ENCODE data around the gene SH2D3C.
"Not testable (repeated sequence)": the region's sequence is repeated elsewhere in the genome, so short reads cannot be mapped to it uniquely, and the experiment has no call there.

SH2D3C gene

GRCh38 chr9:127763918-127764384, 14.5 kb downstream of the SH2D3C start:
- DNase-seq (ENCODE audit: low spot score) = no peak

GRCh38 chr9:127762111-127762676, 16.3 kb downstream of the SH2D3C start:
- no peak for DNase-seq (ENCODE audit: low spot score)

GRCh38 chr9:127761491-127761956, 16.9 kb downstream of the SH2D3C start:
- DNase-seq (ENCODE audit: low spot score) = no peak

- no peak for DNase-seq (ENCODE audit: low spot score)
Observed at GRCh38 chr9:127761061-127761460, 17.4 kb downstream of the SH2D3C start.

- no peak for DNase-seq (ENCODE audit: low spot score)
Observed at GRCh38 chr9:127758843-127759242, 19.6 kb downstream of the SH2D3C start.

- DNase-seq (ENCODE audit: low spot score) = not testable (repeated sequence)
Observed at GRCh38 chr9:127756776-127757175, 21.7 kb downstream of the SH2D3C start.

GRCh38 chr9:127756233-127756632, 22.2 kb downstream of the SH2D3C start:
- no peak for DNase-seq (ENCODE audit: low spot score)

- no peak for DNase-seq (ENCODE audit: low spot score)
Observed at GRCh38 chr9:127755061-127756060, 23.1 kb downstream of the SH2D3C start.

GRCh38 chr9:127754099-127755060, 24.1 kb downstream of the SH2D3C start:
- DNase-seq (ENCODE audit: low spot score) = no peak

GRCh38 chr9:127753622-127754021, 24.8 kb downstream of the SH2D3C start:
- DNase-seq (ENCODE audit: low spot score) = no peak

GRCh38 chr9:127753148-127753547, 25.3 kb downstream of the SH2D3C start:
- no peak for DNase-seq (ENCODE audit: low spot score)

- peak; percentile 21 for DNase-seq (ENCODE audit: low spot score)
Observed at GRCh38 chr9:127751269-127752054, 27.0 kb downstream of the SH2D3C start.

- no peak for DNase-seq (ENCODE audit: low spot score)
Observed at GRCh38 chr9:127749090-127749787, 29.2 kb downstream of the SH2D3C start.

GRCh38 chr9:127746959-127747569, 31.4 kb downstream of the SH2D3C start:
- no peak for DNase-seq (ENCODE audit: low spot score)

- no peak for DNase-seq (ENCODE audit: low spot score)
Observed at GRCh38 chr9:127744398-127745110, 33.9 kb downstream of the SH2D3C start.

- no peak for DNase-seq (ENCODE audit: low spot score)
Observed at GRCh38 chr9:127742435-127743088, 35.9 kb downstream of the SH2D3C start.

GRCh38 chr9:127741831-127742434, 36.5 kb downstream of the SH2D3C start:
- DNase-seq (ENCODE audit: low spot score) = no peak

GRCh38 chr9:127739614-127740330, 38.7 kb downstream of the SH2D3C start:
- DNase-seq (ENCODE audit: low spot score) = no peak

Data from LoVo (cell line).